Activated naive CD4-positive, alpha-beta T cell treated with Interleukin-2 at 50 U/mL for 16 hours (primary cell): ENCODE data around the gene CLEC3A.
"Not testable (repeated sequence)": the region's sequence is repeated elsewhere in the genome, so short reads cannot be mapped to it uniquely, and the experiment has no call there.

ENCODE experiments used
- DNase-seq: peaks from one replicate; pipeline ENCODE4 v3.0.0-alpha.2; 2020

Gene CLEC3A

GRCh38 chr16:78035012-78035411, 12.7 kb downstream of the CLEC3A start:
- DNase-seq = no peak

GRCh38 chr16:78040396-78040795, 18.0 kb downstream of the CLEC3A start:
- no peak for DNase-seq

- peak; percentile 10 for DNase-seq
Observed at GRCh38 chr16:78045865-78046581, 23.7 kb downstream of the CLEC3A start.

GRCh38 chr16:78048319-78048718, 26.0 kb downstream of the CLEC3A start:
- DNase-seq = no peak

GRCh38 chr16:78050734-78051400, 28.5 kb downstream of the CLEC3A start:
- DNase-seq = no peak

- DNase-seq = no peak
Observed at GRCh38 chr16:78057803-78058564, 35.6 kb downstream of the CLEC3A start.

GRCh38 chr16:78059806-78060205, 37.5 kb downstream of the CLEC3A start:
- DNase-seq = not testable (repeated sequence)

GRCh38 chr16:78060295-78060694, 37.9 kb downstream of the CLEC3A start:
- no peak for DNase-seq

GRCh38 chr16:78060809-78061208, 38.5 kb downstream of the CLEC3A start:
- DNase-seq = no peak

GRCh38 chr16:78065319-78065718, 43.0 kb downstream of the CLEC3A start:
- no peak for DNase-seq

- no peak for DNase-seq
Observed at GRCh38 chr16:78069913-78070312, 47.6 kb downstream of the CLEC3A start.

GRCh38 chr16:78072275-78072674, 49.9 kb downstream of the CLEC3A start:
- DNase-seq = no peak

GRCh38 chr16:78075800-78076199, 53.5 kb downstream of the CLEC3A start:
- DNase-seq = no peak

GRCh38 chr16:78081341-78081740, 59.0 kb downstream of the CLEC3A start:
- no peak for DNase-seq
